Measurements from ENCODE around the gene FARS2. TPM values are rescaled to one million over a fixed set of nuclear protein-coding genes. Genes with fewer than 3 reads are reported as not detected.

The FARS2 gene
- total and polyA plus RNA-seq, 7 donors: 10.6 to 17.5 (median 14.4) TPM

DNA sequence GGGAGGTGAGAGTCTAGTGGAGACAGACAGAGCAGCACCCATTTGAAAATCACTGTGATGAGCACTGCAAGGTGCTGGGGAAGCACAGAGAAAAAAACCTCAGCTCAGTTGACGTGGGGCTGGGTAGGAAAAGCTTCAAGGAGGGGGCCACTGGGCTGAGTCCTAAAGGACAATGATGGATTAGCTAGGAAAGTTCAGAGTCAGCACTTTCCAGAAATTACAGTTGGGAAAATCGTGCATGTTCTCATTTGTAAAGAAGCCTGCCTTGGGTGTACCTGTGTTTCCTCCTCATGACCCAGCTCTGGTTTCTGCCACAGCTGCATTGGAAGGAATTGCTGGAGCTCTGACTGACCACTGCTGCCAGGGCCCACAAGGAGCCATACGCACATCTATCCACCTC is 221.3 kb downstream of the FARS2 start:
- peak in 1 of 4 donors; percentile 27 for ATAC-seq
- TF ChIP-seq, protein P1, sequence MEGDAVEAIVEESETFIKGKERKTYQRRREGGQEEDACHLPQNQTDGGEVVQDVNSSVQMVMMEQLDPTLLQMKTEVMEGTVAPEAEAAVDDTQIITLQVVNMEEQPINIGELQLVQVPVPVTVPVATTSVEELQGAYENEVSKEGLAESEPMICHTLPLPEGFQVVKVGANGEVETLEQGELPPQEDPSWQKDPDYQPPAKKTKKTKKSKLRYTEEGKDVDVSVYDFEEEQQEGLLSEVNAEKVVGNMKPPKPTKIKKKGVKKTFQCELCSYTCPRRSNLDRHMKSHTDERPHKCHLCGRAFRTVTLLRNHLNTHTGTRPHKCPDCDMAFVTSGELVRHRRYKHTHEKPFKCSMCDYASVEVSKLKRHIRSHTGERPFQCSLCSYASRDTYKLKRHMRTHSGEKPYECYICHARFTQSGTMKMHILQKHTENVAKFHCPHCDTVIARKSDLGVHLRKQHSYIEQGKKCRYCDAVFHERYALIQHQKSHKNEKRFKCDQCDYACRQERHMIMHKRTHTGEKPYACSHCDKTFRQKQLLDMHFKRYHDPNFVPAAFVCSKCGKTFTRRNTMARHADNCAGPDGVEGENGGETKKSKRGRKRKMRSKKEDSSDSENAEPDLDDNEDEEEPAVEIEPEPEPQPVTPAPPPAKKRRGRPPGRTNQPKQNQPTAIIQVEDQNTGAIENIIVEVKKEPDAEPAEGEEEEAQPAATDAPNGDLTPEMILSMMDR (IDR thresholded peaks at IDR 0.05): no peak
- no peaks in the 10 kb centered on the region for H3K9me3 ChIP-seq
- no peaks in the 10 kb centered on the region for H3K27me3 ChIP-seq (ENCODE audit: insufficient read depth in 3 of 3, low read length in 2 of 3)
- no peak overlapping the region for H3K27ac ChIP-seq
- 52 to 62% (median 60%) methylated on average over 3 of the region's 3 CpGs for WGBS, 3 donors
- no peak for DNase-seq
- H3K4me3 ChIP-seq: no peak overlapping the region
- H3K4me1 ChIP-seq: no peaks in the 10 kb centered on the region
- intact Hi-C loops (cut with DNase I): no loop called here
- H3K36me3 ChIP-seq (ENCODE audit: insufficient read depth in 1 of 2, low read depth in 1 of 2): no peaks in the 10 kb centered on the region

DNA sequence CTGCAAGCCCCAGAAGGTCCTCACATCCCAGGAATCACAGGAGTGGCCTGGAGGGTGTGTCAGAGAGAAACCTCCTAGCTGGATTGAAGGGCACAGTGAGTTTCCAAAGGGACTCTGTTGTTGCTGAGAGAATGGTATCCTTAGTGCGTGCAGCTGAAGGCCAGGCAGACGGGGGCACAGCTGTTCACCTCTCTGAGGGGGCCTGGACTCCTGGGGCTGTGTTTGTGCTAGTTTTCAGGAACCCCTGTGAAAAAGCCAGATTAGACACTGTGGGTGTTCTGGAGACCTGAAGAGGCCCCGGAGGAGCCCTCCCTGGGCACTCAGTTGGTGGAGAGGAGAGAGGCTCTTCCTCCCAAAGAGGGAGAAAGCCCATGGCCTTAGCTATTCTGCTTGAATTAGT is 223.4 kb downstream of the FARS2 start:
- Histone ChIP-seq H3K36me3 (ENCODE audit: insufficient read depth in 1 of 2, low read depth in 1 of 2) (no peaks in the 10 kb centered on the region), H3K9me3 (no peaks in the 10 kb centered on the region), H3K27ac (no peak overlapping the region), H3K4me3 (no peak overlapping the region), H3K27me3 (ENCODE audit: insufficient read depth in 3 of 3, low read length in 2 of 3) (no peaks in the 10 kb centered on the region), H3K4me1 (no peaks in the 10 kb centered on the region)
- 82 to 93% (median 91%) methylated on average over 3 of the region's 3 CpGs for WGBS, 3 donors
- intact Hi-C loops (cut with DNase I): no loop called here
- ATAC-seq (no peak), DNase-seq (no peak)
- TF ChIP-seq, protein P1 (IDR thresholded peaks at IDR 0.05): no peak

DNA sequence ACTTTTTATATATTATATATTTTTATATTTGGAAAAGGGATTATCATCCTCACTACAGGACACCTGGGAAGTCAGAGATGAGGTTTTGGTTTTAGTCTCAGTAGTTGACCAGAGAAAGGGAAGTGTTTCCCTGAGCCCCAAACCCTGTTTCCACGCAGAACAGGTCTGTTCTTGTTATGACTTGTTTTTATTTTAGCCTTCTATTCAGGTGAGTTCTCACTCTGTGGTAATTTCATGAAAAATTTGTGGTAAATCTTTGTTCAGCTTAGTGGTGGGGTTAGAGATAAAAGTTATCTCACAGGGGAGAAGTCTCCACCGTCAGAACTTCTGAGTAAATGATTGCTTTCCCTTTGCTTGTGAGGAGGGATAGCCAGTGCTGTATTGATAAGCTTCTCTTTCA is 224.9 kb downstream of the FARS2 start:
- WGBS, 3 donors: 88 to 89% (median 88%) methylated on average over 2 of the region's 2 CpGs
- Histone ChIP-seq H3K36me3 (ENCODE audit: insufficient read depth in 1 of 2, low read depth in 1 of 2) (no peaks in the 10 kb centered on the region), H3K4me1 (no peaks in the 10 kb centered on the region), H3K9me3 (no peaks in the 10 kb centered on the region), H3K27me3 (ENCODE audit: insufficient read depth in 3 of 3, low read length in 2 of 3) (no peaks in the 10 kb centered on the region), H3K4me3 (no peak overlapping the region), H3K27ac (no peak overlapping the region)
- no peak for ATAC-seq
- TF ChIP-seq, protein P1 (IDR thresholded peaks at IDR 0.05): no peak
- no peak for DNase-seq
- intact Hi-C loops (cut with DNase I): no loop called here

DNA sequence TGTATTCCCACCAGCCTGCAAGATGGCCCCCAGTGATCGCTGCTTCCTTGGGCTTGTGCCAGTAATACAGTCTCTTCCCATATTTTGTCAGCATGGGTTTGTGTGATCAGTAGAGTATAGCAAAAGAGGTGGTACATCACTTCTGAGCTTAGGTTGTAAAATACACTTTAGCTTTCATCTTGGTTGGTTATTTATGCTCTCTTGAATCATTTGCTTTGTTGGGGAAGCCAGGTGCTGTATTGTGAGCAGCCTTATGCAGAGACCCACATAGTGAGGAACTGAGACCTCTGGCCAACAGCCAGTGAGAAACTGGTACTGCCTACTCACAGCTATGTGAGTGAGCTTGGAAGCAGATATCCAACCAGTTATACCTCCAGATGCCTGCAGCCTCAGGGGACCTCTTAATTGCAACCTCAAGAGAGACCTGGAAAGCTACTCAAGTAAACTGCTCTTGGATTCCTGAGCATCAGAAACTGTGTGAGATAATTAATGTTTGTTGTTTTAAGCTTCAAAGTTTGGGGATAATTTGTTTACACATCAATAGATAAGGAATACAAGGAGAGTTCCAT is 229.3 kb downstream of the FARS2 start:
- no peak overlapping the region for H3K4me3 ChIP-seq
- intact Hi-C loops (cut with DNase I): no loop called here
- no peak overlapping the region for H3K27ac ChIP-seq
- H3K4me1 ChIP-seq: peaks cover 20% of the 10 kb centered on the region
- H3K27me3 ChIP-seq (ENCODE audit: insufficient read depth in 3 of 3, low read length in 2 of 3): no peaks in the 10 kb centered on the region
- no peak for ATAC-seq
- H3K9me3 ChIP-seq: no peaks in the 10 kb centered on the region
- TF ChIP-seq, protein P1 (IDR thresholded peaks at IDR 0.05): no peak
- WGBS, 3 donors: 86 to 97% (median 94%) methylated on average over 1 of the region's 1 CpG
- DNase-seq: no peak
- H3K36me3 ChIP-seq (ENCODE audit: insufficient read depth in 1 of 2, low read depth in 1 of 2): no peaks in the 10 kb centered on the region

DNA sequence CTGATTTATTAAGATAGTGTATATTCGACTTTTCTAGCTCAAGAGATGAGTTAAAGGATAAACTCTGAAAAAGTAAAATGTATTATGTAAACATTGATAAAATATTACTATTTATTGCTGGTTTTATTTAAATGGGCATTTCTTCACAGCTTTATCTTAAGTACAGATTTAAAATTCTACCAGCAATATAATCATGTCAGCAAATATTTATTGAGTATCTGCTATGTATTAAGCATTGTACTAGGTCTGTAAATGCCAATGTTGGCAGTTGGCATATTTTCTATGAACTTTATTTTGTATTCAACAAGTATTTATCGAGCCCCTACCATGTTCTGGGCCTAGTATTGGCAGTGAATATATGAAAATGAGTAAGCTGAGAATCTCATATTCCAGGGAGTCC is 231.0 kb downstream of the FARS2 start:
- no peak for DNase-seq
- no peaks in the 10 kb centered on the region for H3K27me3 ChIP-seq (ENCODE audit: insufficient read depth in 3 of 3, low read length in 2 of 3)
- intact Hi-C loops (cut with DNase I): no loop called here
- H3K36me3 ChIP-seq (ENCODE audit: insufficient read depth in 1 of 2, low read depth in 1 of 2): no peaks in the 10 kb centered on the region
- peaks cover 20% of the 10 kb centered on the region for H3K4me1 ChIP-seq
- ATAC-seq: no peak
- WGBS, 3 donors: 91 to 93% (median 91%) methylated on average over 2 of the region's 2 CpGs
- TF ChIP-seq, protein P1 (IDR thresholded peaks at IDR 0.05): no peak
- no peaks in the 10 kb centered on the region for H3K9me3 ChIP-seq
- H3K27ac ChIP-seq: no peak overlapping the region
- no peak overlapping the region for H3K4me3 ChIP-seq
